Limb (tissue), 2 donors: ENCODE measurements around the gene ZNF460.
"Not testable (repeated sequence)": the region's sequence is repeated elsewhere in the genome, so short reads cannot be mapped to it uniquely, and the experiment has no call there.

Experiments
- DNase-seq, 2 donors: peaks; one replicate each; pipeline ENCODE4 v3.0.0-alpha.2; 2016; ENCODE audit errors: extremely low spot score in 2 of 2

The ZNF460 gene

DNA sequence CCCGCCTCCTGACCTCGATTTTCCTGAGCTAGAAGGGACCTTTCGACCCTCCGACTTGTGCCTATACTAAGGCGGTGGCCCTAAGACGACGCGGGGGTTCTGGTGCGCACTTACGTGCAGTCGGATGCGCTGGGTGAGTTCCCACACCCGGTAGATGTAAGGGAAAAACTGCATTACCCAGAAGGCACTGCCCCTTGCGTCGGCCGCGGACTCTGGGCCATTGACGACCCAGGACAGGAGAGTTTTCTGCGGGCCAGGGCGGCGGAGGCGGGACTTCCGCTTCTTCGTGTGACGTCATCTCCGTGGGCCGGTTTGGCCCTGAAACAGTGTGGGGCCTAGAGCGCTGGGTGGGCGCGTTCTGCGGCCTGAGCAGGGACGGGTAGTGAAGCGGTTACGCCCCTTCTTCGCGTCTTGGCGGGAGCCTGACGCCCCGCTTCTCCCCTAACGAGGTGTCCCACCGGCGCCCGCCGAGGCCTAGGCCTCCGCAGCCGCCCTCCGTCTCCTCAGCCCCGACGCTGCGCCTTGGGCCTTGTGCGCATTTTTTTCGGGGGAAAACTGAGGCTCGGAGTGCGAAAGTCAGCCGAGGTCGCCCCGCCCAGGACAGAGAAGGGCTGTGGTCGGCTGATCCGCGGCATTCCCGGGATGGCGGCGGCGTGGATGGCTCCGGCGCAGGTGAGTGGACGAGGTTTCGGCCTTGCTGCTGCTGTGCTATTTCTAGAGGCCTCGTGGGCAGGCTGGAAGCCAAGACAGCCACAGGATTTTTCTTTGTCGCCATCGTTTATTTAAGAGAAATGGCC is at the start of gene ZNF460:
Gene ZNF460 (plus strand): TSS at position 321 of the 797 bp plus-strand sequence. CDS start 322 bp downstream, at position 643.
- DNase-seq, result peak; percentile 95 to 99

DNA sequence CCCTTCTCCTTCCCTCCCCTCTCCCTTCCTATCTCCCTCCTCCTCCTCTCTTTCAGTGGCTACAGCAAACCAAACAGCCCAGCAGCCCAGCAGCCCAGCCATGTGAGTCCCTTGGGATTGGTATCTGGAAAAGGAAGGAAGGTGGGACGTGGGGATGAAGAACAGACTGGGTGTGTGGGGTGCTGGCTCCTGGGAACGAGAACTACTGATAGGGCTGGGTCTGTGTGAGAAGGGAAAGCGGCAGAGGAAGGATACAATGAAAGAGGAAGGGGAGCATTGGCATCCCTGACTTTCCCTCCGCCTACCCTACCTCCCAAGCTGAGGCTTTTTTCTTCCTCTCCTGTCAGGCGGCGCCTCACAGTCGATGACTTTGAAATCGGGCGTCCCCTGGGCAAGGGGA is 48.6 kb upstream of the ZNF460 start:
- DNase-seq, result no peak

- DNase-seq, result no peak
These were observed 47.1 kb upstream of the ZNF460 start for GRCh38 chr19:57233207-57233606.

- DNase-seq, result no peak
These were observed 40.3 kb upstream of the ZNF460 start for GRCh38 chr19:57239982-57240310.

- peak; percentile 93 to 96 for DNase-seq
These were observed 39.8 kb upstream of the ZNF460 start, which contains the start of gene ZNF805 for GRCh38 chr19:57240311-57241090. TSS of gene ZNF805 (plus strand) at chr19:57240632. CDS start at chr19:57240892, 260 bp downstream.

DNA sequence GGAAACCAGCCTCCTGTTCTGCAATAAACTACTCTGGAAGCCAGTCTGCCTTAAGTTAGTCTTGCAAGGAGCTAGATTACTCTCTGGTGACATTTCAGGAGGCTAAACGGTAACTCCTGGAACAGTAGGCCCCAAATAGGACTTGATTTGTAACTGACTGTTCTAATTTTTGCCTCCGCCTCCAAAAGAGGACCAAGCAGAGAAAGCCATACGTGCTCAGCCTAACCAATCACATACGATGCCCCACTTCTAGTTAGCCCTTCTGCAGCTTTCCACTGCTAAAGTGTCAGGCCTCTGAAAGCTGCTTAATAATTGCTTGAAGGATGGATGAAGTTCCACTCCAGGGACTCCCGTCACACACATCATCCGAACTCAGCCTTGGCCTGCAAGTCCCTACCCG is 39.1 kb upstream of the ZNF460 start:
- no peak for DNase-seq

DNA sequence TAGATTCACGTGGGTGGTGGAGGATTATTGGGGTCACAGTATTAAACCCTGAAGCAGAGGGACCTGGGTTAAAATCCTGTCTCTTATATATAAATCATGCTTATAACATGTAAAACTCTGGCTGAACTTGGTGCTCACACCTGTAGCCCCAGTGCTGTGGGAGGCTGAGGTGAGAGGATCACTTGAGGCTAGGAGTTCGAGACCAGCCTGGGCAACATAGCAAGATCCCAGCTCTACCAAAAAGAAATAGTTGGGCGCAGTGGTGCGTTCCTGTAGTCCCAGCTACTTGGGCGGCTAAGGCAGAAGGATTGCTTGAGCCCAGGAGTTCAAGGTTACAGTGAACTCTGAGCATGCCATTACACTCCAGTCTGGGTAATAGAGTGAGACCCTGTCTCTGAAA is 37.5 kb upstream of the ZNF460 start:
- no peak for DNase-seq

DNA sequence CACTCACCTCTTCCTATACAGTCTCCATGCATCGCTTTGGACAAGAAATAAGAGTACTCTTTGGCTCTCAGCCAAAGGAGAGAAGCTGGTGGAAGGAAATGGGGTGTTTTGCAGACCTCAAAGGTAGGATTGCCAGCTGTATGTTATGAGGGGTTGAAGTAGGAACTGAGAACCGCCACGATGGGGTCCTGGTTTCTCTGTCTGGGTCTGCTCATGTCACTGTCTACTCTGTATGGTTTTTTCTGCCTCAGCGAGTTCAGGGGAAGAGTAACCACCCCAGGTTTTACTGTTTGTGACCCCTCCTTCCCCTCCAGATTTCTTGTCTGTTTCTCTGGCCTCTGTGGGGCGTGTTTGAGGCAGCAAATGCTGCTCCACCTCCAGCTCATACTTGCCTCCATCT is 35.8 kb upstream of the ZNF460 start:
- no peak for DNase-seq

DNA sequence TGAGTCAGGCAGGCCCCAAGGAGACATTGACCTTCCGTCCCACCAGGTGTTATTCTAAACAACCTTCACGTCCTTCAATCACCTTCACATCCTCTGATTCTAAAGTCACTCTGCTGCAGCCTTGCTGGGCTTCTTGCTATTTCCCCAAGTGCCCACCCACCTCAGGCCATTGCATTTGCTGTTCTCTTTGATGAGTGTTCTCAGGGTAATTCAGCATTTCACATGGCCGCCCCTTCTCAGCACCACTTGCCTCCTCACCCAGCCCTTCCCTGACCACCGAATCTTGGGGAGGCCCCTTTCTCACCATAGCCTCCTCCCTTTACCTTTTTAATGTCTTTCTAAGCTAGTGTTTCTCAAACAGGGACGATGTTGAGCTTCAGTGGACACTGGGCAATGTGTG is 35.2 kb upstream of the ZNF460 start:
- no peak for DNase-seq

DNA sequence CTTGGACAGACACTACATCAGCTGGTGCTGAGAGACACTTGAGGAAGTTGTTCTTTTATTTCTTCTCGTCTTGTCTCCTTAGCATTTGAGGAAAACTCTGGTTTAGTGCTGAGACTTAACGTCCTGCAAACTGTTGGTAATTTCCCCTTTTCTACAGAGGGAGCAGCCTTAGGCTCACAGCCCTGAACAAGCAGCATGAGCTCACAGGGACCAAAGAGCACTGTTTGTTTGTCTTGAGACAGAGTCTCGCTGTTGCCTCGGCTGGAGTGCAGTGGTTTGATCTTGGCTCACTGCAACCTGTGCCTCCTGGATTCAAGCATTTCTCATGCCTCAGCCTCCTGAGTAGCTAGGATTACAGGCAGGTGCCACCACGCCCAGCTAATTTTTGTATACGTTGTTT is 34.3 kb upstream of the ZNF460 start:
- no peak for DNase-seq

- DNase-seq, result no peak
These were observed 31.6 kb upstream of the ZNF460 start for GRCh38 chr19:57248646-57249045.

- DNase-seq, result no peak
These were observed 31.0 kb upstream of the ZNF460 start for GRCh38 chr19:57249329-57249728.

DNA sequence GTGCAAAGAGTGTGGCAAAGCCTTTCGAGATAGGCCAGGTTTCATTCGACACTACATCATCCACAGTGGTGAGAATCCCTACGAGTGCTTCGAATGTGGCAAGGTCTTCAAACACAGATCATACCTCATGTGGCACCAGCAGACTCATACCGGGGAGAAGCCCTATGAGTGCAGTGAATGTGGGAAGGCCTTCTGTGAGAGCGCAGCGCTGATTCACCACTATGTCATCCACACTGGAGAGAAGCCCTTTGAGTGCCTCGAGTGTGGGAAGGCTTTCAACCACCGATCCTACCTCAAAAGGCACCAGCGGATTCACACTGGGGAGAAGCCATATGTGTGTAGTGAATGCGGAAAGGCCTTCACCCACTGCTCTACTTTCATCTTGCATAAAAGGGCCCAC is 26.5 kb upstream of the ZNF460 start:
- not testable (repeated sequence) for DNase-seq

DNA sequence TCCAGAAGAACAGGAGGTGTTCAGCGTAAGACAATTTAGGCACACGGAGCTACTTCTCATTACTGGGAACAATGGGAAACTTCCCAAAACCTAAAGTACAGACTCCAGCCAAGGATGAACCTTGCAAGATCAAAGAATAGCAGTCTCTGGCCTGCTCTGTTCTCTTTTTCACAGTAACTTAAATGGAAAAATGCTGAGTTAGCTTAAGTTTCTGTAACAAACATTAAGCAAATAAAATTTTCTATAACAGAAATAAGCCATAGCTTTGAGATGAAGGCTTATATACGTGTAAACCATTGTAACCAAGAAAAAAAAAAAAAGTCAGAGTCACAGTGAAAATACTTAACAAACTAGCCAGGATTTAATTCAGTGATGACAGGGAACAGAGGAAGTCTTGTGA is 18.2 kb upstream of the ZNF460 start:
- DNase-seq, result no peak

- DNase-seq, result no peak
These were observed 17.0 kb upstream of the ZNF460 start for GRCh38 chr19:57263244-57263741.

DNA sequence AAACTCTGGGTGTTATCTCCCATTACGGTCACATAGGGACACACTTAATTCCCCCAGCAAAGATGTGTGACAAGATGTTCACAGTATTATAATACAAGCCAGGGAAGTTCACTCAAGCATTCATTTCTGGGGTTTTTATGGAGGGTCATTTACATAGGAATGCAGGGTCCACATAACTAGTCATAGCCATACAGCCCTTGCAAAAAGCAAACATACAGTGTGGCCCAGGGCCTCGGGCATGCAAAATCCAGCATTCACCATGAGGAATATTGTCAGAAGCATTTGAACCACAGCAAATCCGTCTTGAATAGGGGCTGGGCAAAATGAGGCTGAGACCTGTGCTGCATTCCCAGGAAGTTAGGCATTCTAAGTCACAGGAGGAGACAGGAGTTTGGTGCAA is 13.0 kb upstream of the ZNF460 start:
- no peak for DNase-seq

DNA sequence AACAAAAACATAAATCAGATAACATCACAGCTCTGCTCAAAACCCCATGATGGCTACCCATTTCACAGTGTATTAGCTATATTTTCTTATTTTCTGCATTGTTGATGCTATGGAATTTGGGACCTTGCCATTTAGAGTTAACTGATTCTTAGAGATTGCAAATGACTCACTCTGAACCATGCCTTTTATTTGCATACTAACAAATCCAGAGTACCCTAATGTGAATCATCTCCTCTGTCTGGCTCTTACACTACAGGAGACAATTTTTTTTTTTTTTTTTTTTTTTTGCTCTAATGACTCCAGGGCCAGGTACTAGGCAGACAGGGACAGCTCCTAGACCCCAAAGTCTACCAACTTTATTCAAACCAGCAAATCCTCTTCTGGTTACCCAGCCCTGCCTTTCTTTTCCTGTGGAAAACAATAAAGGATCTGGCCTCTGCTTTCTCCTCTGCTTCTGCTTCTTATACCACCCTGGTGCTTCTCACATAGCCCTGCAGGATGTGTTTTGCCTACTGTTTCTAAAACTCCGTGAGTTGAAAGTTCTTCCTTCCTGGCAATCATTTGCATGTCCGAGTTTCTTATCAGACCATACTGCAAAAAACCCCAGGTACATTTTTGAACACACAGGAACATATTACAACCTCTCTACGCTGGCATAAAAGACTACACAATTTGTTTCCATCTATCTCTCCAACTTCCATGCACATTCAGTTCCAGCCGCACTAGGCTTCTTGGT is 10.6 kb upstream of the ZNF460 start:
- no peak for DNase-seq

DNA sequence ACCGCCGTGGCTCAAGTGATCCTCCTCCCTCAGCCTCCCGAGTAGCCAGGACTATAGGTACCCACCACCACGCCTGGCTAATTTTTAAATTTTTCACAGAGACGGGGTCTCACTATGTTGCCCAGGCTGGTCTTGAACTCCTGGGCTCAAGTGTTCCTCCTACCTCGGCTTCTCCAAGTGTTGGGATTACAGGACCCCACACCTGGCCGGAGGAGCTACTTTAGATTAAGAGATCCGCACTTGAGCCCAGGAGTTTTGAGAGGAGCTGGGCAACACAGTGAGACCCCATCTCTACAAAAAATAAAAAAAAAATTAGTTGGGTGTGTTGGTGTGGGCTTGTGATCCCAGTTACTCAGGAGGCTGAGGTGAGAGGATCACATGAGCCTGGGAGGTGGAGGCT is 9.0 kb upstream of the ZNF460 start:
- no peak for DNase-seq

GRCh38 chr19:57273014-57273413 is 7.3 kb upstream of the ZNF460 start:
- DNase-seq, result no peak

DNA sequence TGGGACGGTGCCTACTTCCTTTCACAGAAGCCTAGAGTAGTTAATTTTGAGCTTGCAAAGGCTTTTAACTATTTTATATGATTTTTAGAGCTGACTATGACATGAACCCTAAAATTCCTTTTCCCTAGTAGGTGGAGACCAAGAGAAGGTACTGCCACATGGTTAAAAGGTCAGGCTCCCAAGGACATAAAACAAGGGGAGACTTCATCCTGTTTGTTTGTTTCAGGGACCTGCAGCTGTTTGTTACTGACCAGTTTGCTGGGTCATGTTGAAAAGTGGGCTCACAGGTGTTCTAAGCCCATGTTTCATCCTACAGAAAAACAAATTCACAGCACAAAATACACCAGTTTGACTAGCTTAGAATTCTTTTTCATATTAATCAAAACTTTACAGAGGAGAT is 3.9 kb upstream of the ZNF460 start:
- no peak for DNase-seq

GRCh38 chr19:57278481-57278880 is 1.8 kb upstream of the ZNF460 start:
- DNase-seq, result not testable (repeated sequence)
